T-helper 1 cell treated with Interleukin-12 subunit alpha and Interleukin-12 subunit beta and Interleukin-4 antibody, amounts not matched to agents 30 μg/mL and 1 μg/mL, for 36 hours (primary cell): ENCODE data around the gene KLK5.
"Not testable (repeated sequence)": the region's sequence is repeated elsewhere in the genome, so short reads cannot be mapped to it uniquely, and the experiment has no call there.

ENCODE experiments used
- H3K27ac Mint-ChIP-seq: one replicate; pipeline ENCODE4 v1.8.0; 2021; ENCODE audit warnings: mild to moderate bottlenecking, mixed read lengths
- H3K27me3 Mint-ChIP-seq: one replicate; pipeline ENCODE4 v1.8.0; 2021; ENCODE audit warnings: low read depth, mixed read lengths
- H3K36me3 Mint-ChIP-seq: one replicate; pipeline ENCODE4 v1.8.0; 2021; ENCODE audit warnings: low read depth, mixed read lengths
- H3K4me1 Mint-ChIP-seq: one replicate; pipeline ENCODE4 v1.8.0; 2021; ENCODE audit warnings: low read depth, mixed read lengths
- H3K4me3 Mint-ChIP-seq: one replicate; pipeline ENCODE4 v1.8.0; 2021; ENCODE audit warnings: mild to moderate bottlenecking, moderate library complexity, mixed read lengths
- H3K9me3 Mint-ChIP-seq: one replicate; pipeline ENCODE4 v1.8.0; 2021; ENCODE audit warnings: mixed read lengths

KLK5 gene

GRCh38 chr19:50897191-50897607, 55.6 kb downstream of the KLK5 start:
- peaks cover 4% of the 10 kb centered on the region for H3K9me3 Mint-ChIP-seq
- H3K4me3 Mint-ChIP-seq: no peak overlapping the region
- H3K27me3 Mint-ChIP-seq: peaks cover 4% of the 10 kb centered on the region

DNA sequence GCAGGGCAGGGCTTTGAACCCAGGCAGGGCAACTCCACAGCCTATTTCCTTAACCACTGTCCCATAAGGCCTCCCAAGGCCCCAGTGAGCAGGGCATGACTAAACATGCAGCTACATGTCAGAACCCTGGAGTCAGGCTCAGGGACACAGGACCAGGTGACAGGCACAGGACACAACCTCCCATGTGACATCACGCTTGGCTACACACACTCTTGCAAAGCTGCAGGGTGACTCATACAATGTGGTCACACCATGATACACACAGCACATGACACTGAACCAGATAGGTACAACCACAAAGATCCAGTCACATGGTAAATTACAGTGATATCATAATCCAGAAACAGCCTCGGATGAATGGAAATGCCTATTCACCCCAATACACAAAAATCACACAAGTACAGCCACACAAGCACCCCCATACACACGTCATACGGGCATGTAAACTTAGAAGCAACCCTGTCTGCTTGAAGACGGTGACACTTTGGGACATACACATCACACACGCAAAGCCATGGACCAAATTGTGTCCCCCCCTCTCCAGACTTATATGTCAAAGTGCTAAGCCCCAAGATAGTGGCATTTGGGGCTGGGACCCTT, 56.1 kb downstream of the KLK5 start:
- H3K27ac Mint-ChIP-seq: no peak overlapping the region
- peaks cover 2% of the 10 kb centered on the region for H3K36me3 Mint-ChIP-seq
- H3K4me1 Mint-ChIP-seq: peaks cover 2% of the 10 kb centered on the region
- H3K9me3 Mint-ChIP-seq: peaks cover 4% of the 10 kb centered on the region
- no peak overlapping the region for H3K4me3 Mint-ChIP-seq
- peaks cover 4% of the 10 kb centered on the region for H3K27me3 Mint-ChIP-seq

More at GRCh38 chr19:50897191-50897607, 55.6 kb downstream of the KLK5 start:
- H3K36me3 Mint-ChIP-seq: peaks cover 2% of the 10 kb centered on the region
- H3K4me1 Mint-ChIP-seq: peaks cover 2% of the 10 kb centered on the region
- no peak overlapping the region for H3K27ac Mint-ChIP-seq

GRCh38 chr19:50896089-50896590, 56.7 kb downstream of the KLK5 start:
- not testable (repeated sequence) for H3K4me3 Mint-ChIP-seq, H3K27ac Mint-ChIP-seq, H3K9me3 Mint-ChIP-seq, H3K27me3 Mint-ChIP-seq, H3K4me1 Mint-ChIP-seq, H3K36me3 Mint-ChIP-seq

- Mint-ChIP-seq H3K36me3 (peaks cover 2% of the 10 kb centered on the region), H3K9me3 (peaks cover 4% of the 10 kb centered on the region), H3K4me3 (no peak overlapping the region), H3K4me1 (peaks cover 2% of the 10 kb centered on the region), H3K27ac (no peak overlapping the region), H3K27me3 (peaks cover 8% of the 10 kb centered on the region)
Observed at GRCh38 chr19:50894478-50895356, 58.1 kb downstream of the KLK5 start.
